H1 (cell line): ENCODE results near the gene LRBA. TPM values are rescaled to one million over a fixed set of nuclear protein-coding genes. Genes with fewer than 3 reads are reported as not detected.

Source experiments
- BRCA1 ChIP-seq: IDR thresholded peaks from 2 replicates; pipeline ENCODE4 v1.6.1; 2012; ENCODE audit warnings: low read depth, low read length, improper control_type of control experiment
- CEBPB ChIP-seq: IDR thresholded peaks from 2 replicates; pipeline ENCODE4 v1.6.1; 2012; ENCODE audit warnings: low read depth, low read length
- CTBP2 ChIP-seq: IDR thresholded peaks from 2 replicates; pipeline ENCODE4 v1.7.0; 2011; ENCODE audit warnings: borderline replicate concordance, mild to moderate bottlenecking, moderate library complexity, mixed read lengths, low read length; ENCODE audit not compliant: insufficient read depth, insufficient read length
- EGR1 ChIP-seq: IDR thresholded peaks from 2 replicates; pipeline ENCODE4 v1.6.1; 2011; ENCODE audit warnings: low read depth, low read length, borderline replicate concordance
- EZH2 ChIP-seq: fragments of 200-600 bp; sonication (generic); IDR thresholded peaks from 2 replicates; pipeline ENCODE4 v1.7.1; 2012; ENCODE audit warnings: low read depth, mild to moderate bottlenecking, moderate library complexity, low read length, inconsistent platforms; ENCODE audit not compliant: severe bottlenecking
- FOSL1 ChIP-seq: IDR thresholded peaks from 2 replicates; pipeline ENCODE4 v1.6.1; 2011; ENCODE audit warnings: mild to moderate bottlenecking, low read depth, low read length, moderate library complexity; ENCODE audit not compliant: insufficient read depth
- MAFK ChIP-seq: IDR thresholded peaks from 2 replicates; pipeline ENCODE4 v1.6.1; 2012; ENCODE audit warnings: low read depth, mild to moderate bottlenecking, improper control_type of control experiment, low read length
- NRF1 ChIP-seq: IDR thresholded peaks from 2 replicates; pipeline ENCODE4 v1.6.1; 2011; ENCODE audit warnings: mild to moderate bottlenecking, low read depth, low read length, improper control_type of control experiment
- SAP30 ChIP-seq: fragments of 300-600 bp; sonication (generic); IDR thresholded peaks from 2 replicates; pipeline ENCODE4 v1.7.1; 2012; ENCODE audit warnings: low read length, moderate library complexity, mild to moderate bottlenecking, inconsistent platforms; ENCODE audit not compliant: insufficient read depth, insufficient replicate concordance
- polyA plus RNA-seq, 7 experiments: library from polyadenylated mRNA; depleted of rRNA in 3 of 7; stranded (reverse) in 5 of 7; unstranded in 2 of 7; fragments of >200 nt in 5 of 7; fragments of 200-250 nt in 2 of 7; gene quantifications; 1 replicate in 5 of 7; 2 replicates in 1 of 7; 4 replicates in 1 of 7; pipeline versions ENCODE4 v1.2.1 to v1.2.3, GENCODE V29; 2011 to 2013; ENCODE audit warnings: missing spikeins in 2 of 7, mixed read lengths in 2 of 7
- total RNA-seq: library from RNA; stranded (reverse); fragmentation: NEBNext Ultra II Directional; extraction: Animal tissue kit (Norgen Biotek cat#: 25700); gene quantifications from 2 replicates; pipeline ENCODE4 v1.2.1, GENCODE V29; 2021
- TF ChIP-seq, protein P1 (sequence below): fragments of 300-600 bp; sonication (generic); IDR thresholded peaks from 2 replicates; pipeline ENCODE4 v1.7.1; 2012; ENCODE audit warnings: low read length, moderate library complexity, mild to moderate bottlenecking, inconsistent platforms; ENCODE audit not compliant: insufficient replicate concordance
- TF ChIP-seq, protein P2 (sequence below): IDR thresholded peaks from 2 replicates; pipeline ENCODE4 v1.6.1; 2011; ENCODE audit warnings: low read length, improper control_type of control experiment

LRBA gene
- total and polyA plus RNA-seq, 2 of the 8 experiments (the other 6 are each of a cell fraction or from before 2014, with no cell fraction given) = 54.6 to 83.2 TPM

DNA sequence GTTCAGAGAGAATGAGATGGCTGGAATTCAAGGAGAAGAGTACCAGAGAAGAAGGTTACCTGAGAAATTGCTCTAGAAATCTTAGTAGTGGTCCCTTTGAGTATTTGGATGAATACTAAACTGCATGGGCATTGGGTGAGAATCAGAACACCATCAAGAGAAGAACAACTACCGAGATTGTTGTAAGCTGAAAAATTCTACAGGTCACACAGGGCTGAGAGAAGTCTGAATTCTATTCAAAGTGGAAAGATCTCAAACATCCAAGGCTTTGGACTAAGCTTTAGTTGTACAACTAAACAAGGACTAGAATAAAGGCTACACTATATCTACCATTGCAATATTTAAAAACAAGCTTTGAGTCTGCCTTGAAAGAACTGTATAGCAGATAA is 40.8 kb downstream of the LRBA start (continued):
- TF ChIP-seq, protein P1, sequence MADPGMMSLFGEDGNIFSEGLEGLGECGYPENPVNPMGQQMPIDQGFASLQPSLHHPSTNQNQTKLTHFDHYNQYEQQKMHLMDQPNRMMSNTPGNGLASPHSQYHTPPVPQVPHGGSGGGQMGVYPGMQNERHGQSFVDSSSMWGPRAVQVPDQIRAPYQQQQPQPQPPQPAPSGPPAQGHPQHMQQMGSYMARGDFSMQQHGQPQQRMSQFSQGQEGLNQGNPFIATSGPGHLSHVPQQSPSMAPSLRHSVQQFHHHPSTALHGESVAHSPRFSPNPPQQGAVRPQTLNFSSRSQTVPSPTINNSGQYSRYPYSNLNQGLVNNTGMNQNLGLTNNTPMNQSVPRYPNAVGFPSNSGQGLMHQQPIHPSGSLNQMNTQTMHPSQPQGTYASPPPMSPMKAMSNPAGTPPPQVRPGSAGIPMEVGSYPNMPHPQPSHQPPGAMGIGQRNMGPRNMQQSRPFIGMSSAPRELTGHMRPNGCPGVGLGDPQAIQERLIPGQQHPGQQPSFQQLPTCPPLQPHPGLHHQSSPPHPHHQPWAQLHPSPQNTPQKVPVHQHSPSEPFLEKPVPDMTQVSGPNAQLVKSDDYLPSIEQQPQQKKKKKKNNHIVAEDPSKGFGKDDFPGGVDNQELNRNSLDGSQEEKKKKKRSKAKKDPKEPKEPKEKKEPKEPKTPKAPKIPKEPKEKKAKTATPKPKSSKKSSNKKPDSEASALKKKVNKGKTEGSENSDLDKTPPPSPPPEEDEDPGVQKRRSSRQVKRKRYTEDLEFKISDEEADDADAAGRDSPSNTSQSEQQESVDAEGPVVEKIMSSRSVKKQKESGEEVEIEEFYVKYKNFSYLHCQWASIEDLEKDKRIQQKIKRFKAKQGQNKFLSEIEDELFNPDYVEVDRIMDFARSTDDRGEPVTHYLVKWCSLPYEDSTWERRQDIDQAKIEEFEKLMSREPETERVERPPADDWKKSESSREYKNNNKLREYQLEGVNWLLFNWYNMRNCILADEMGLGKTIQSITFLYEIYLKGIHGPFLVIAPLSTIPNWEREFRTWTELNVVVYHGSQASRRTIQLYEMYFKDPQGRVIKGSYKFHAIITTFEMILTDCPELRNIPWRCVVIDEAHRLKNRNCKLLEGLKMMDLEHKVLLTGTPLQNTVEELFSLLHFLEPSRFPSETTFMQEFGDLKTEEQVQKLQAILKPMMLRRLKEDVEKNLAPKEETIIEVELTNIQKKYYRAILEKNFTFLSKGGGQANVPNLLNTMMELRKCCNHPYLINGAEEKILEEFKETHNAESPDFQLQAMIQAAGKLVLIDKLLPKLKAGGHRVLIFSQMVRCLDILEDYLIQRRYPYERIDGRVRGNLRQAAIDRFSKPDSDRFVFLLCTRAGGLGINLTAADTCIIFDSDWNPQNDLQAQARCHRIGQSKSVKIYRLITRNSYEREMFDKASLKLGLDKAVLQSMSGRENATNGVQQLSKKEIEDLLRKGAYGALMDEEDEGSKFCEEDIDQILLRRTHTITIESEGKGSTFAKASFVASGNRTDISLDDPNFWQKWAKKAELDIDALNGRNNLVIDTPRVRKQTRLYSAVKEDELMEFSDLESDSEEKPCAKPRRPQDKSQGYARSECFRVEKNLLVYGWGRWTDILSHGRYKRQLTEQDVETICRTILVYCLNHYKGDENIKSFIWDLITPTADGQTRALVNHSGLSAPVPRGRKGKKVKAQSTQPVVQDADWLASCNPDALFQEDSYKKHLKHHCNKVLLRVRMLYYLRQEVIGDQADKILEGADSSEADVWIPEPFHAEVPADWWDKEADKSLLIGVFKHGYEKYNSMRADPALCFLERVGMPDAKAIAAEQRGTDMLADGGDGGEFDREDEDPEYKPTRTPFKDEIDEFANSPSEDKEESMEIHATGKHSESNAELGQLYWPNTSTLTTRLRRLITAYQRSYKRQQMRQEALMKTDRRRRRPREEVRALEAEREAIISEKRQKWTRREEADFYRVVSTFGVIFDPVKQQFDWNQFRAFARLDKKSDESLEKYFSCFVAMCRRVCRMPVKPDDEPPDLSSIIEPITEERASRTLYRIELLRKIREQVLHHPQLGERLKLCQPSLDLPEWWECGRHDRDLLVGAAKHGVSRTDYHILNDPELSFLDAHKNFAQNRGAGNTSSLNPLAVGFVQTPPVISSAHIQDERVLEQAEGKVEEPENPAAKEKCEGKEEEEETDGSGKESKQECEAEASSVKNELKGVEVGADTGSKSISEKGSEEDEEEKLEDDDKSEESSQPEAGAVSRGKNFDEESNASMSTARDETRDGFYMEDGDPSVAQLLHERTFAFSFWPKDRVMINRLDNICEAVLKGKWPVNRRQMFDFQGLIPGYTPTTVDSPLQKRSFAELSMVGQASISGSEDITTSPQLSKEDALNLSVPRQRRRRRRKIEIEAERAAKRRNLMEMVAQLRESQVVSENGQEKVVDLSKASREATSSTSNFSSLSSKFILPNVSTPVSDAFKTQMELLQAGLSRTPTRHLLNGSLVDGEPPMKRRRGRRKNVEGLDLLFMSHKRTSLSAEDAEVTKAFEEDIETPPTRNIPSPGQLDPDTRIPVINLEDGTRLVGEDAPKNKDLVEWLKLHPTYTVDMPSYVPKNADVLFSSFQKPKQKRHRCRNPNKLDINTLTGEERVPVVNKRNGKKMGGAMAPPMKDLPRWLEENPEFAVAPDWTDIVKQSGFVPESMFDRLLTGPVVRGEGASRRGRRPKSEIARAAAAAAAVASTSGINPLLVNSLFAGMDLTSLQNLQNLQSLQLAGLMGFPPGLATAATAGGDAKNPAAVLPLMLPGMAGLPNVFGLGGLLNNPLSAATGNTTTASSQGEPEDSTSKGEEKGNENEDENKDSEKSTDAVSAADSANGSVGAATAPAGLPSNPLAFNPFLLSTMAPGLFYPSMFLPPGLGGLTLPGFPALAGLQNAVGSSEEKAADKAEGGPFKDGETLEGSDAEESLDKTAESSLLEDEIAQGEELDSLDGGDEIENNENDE = no peak
- TF ChIP-seq SAP30 (no peak), CEBPB (no peak), BRCA1 (no peak), EZH2 (no peak), FOSL1 (no peak), MAFK (no peak), NRF1 (no peak), EGR1 (no peak), CTBP2 (no peak)
- TF ChIP-seq, protein P2, sequence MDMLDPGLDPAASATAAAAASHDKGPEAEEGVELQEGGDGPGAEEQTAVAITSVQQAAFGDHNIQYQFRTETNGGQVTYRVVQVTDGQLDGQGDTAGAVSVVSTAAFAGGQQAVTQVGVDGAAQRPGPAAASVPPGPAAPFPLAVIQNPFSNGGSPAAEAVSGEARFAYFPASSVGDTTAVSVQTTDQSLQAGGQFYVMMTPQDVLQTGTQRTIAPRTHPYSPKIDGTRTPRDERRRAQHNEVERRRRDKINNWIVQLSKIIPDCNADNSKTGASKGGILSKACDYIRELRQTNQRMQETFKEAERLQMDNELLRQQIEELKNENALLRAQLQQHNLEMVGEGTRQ = no peak
